Measurements from ENCODE around the gene CD28.
"Not testable (repeated sequence)": the region's sequence is repeated elsewhere in the genome, so short reads cannot be mapped to it uniquely, and the experiment has no call there.

Gene CD28

DNA sequence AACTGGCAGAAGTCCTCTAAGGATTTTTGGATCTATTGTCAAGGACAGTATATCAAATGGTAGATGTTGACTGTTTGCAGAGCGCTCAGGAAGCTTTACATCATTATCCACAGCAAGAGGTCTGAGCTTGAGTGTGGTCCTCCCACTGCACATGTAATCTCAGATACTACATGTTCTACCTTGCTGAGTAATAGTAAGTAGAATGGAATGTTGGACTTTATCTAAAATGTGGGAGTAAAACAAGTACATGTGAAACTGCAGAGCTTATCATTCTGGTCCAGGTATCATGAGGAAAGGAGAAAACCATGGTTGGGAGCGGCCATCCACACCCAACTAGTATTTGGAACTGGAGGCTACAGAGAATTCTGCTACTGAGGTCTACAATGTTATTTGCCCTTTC lies 19.3 kb upstream of the CD28 start:
- no peak for DNase-seq (ENCODE audit: low spot score)

DNA sequence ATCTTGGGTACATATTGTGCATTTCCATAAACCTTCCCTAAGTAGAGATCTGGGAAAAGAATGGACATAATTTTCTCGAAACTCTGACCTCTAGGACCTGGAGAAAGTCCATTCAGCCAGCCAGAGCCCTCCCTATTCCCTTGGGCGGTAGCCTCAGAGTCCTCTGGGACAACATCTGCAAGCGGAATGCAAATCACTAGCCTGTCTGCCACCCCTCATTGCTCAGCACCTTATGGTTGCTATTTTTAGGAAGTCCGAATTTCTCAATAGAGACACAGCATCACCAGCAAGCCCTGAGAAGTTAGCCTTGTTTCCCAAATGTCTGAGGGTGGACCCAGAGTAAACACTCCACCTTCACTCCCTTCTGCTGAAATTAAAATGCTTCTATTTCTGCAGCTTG lies 17.6 kb upstream of the CD28 start:
- DNase-seq (ENCODE audit: low spot score), result peak; percentile 29

DNA sequence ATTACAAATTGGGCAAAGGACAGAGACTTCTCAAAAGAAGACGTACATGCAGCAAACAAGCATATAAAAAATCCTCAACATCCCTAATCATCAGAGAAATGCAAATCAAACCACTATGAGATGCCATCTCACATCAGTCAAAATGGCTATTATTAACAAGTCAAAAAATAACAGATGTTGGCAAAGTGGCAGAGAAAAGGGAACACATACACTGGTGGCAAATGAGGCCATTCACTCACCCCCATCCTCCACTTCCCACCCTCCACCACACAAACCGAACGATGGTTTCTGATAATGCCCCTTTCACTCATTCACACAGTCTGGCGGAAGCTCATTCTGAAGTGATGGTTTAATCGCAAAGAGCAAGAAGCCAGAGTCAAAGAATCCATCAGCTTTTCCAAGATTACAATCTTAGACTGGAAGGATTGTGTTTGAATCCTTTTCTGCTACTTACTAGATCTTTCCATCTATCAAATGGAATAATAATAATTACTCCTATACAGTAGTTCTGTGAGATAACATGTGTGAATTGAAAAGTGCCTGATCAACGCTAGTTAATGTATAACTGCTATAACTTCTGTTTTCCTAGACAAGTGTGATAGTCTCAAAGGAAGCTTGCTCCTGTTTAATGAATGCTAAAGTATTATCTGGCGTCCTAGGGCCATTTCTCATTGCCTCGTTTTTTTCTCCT lies 16.9 kb upstream of the CD28 start:
- DNase-seq (ENCODE audit: low spot score), result no peak

DNA sequence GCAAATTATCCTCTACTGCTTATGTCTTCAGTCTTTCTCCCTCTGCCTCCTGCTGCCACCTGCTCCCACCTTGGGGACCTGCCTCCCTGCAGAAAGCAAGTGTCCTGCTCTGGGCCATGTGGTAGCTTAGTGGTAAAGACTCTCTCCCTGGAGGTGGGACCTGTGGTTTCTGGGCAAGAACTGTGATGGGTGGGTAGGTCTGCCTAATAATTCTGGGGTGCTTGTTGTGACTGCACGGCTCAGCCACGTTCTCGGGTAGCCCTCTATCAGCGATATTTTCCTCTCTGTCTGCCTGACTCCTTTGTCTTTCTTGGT lies 16.4 kb upstream of the CD28 start:
- no peak for DNase-seq (ENCODE audit: low spot score)

DNA sequence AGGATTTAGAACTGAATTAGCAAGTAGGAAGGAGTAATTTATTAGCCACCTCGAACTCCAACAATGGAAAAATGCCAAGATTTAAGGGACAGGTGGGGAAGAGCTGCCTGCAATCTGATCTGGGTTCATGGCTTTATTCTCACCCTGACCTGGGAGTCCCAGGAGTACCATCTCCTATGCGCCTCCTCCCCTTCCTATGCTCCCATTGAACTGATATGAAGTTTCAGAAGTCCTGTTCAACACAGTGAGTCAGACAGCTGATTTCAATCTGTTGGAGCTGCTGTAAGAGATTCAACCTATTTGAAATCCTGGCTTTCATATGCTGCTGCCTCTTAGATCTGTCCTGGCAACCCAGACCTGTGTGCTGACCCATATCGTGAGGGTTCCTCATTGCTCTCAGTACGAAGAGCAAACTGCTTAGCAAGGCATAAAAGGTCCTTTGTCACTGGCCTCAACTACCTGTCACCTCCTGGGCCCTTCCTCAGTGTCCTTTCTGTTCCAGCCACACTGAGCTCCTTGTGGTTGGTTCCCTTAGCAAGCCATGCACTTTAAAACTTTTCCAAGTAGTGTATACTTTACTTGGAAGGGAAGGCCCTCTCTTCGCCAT lies 15.9 kb upstream of the CD28 start:
- no peak for DNase-seq (ENCODE audit: low spot score)

DNA sequence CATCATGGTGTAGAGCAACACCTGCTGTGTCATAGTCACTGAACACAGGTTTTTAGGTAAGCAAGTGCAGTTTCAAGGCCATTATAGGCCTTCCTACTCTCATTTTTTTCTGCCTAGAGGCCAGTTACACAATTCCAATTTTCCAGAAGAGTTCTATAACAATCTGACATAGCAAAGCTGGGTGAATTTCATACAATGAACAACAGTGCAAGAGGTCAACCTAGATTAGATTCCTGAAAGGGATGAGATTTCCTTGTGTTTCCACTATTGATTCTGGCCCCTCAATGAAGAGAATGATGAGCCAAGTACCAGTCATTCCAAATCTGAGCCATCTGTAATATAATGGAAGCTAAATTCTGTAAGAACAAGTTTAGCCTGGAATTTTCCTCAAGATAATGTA lies 15.3 kb upstream of the CD28 start:
- no peak for DNase-seq (ENCODE audit: low spot score)

DNA sequence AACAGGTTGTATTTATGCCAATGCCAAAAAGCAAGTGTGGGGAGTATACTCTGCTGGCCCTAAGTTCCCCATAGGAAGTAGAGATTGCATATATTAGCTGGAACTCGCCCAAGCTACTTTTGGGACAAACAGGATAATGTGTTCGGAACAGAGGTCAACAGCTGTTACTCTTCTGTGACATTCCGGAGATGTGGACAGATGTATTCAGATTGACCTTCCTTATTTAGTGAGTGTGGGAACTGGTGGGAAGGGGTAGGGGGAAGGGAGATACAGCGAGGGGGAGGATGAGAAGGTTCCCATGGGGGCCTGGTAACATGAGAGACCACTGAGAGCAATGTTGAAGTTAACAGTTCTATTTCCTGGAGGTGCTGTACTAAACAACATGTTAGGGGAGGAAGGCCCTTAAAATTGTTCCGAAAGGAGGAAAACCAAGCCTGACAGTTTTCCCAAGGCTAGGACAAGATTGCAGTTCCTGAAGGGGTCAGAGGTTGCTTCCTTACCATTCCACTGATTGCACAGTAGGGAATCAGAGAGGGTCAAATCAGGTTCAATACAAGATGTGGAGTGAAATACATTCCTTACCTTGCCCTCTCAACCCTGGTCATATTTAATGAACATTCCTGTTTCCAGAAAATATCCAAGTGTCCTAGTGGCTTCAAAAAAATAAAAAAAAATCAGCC lies 14.3 kb upstream of the CD28 start:
- no peak for DNase-seq (ENCODE audit: low spot score)

DNA sequence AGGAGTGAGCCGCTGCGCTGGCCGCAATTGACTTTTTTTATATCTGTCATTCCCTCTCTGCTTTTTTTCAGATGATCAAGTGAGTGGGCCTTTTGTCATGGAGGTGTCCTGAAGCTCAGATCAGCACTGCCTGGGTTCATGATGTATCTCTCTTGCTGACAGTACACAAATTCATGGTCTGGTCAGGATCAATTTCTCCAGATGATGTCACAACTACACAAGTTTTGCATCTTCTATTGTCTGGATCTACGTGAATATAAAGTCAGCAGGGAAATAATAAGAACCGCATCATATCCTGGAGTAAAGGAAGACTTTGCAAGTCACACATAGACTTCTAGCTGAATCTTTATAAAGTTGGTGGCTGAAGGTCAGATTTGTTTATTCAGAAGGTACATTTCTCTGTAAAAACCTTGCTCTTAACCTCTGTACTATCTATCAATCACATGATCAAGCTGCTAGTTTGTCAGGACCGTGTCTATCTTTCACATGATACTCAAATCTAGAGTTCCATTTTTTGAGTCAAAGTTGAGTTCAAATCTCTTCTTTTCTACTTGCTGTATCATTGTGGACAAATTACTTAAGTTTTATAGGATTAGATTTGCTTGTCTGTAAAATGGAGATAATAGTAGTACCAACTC lies 13.1 kb upstream of the CD28 start:
- no peak for DNase-seq (ENCODE audit: low spot score)

DNA sequence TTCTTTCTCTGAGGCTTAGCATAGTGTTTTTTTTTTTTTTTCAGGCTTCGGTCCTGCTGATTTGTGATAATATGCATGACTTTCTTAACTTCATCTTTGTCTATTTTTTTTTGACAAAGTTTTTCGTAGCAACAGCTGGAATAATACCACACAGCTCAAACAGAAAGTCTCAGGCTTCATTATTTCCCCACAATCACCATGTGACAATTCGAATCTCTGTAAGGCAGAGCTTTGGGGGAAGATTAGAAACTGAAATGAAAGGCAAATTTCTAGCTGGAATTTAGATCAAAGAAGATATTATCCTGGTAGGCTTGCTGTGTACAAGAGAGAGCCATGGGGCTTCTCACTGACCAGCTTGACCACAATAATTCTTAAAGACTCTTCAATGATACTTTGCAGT lies 12.2 kb upstream of the CD28 start:
- DNase-seq (ENCODE audit: low spot score), result no peak

DNA sequence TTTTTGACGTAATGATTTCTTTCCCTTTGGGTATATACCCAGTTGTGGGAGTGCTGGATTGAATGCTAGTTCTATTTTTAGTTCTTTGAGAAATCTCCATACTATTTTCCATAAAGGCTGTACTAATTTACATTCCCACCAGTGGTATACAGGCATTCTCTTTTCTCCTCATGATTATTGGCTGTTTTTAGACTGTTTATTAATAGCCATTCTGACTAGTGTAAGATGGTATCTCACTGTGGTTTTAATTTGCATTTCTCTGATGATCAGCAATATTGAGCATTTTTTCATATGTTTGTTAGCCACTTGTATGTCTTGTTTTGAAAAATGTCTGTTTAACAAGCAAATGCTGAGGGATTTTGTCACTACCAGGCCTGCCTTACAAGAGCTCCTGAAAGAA lies 9.2 kb upstream of the CD28 start:
- DNase-seq (ENCODE audit: low spot score), result no peak

DNA sequence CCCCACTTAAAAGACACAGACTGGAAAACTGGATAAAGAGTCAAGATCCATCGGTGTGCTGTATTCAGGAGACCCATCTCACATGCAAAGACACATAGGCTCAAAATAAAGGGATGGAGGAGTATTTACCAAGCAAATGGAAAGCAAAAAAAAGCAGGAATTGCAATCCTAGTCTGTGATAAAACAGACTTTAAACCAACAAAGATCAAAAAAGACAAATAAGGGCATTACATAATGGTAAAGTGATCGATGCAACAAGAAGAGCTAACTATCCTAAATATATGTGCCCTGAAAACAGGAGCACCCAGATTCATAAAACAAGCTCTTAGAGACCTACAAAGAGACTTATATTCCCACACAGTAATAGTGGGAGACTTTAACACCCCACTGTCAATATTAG lies 8.7 kb upstream of the CD28 start:
- DNase-seq (ENCODE audit: low spot score), result not testable (repeated sequence)

DNA sequence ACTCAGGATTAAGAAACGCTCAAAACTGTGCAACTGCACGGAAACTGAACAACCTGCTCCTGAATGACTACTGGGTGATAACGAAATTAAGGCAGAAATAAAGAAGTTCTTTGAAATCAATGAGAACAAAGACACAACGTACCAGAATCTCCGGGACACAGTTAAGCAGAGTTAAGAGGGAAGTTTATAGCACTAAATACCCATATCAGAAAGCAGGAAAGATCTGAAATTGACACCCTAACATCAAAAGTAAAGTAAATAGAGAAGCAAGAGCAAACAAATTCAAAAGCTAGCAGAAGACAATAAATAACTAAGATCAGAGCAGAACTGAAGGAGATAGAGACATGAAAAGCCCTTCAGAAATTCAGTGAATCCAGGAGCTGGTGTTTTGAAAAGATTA lies 8.0 kb upstream of the CD28 start:
- DNase-seq (ENCODE audit: low spot score), result not testable (repeated sequence)

DNA sequence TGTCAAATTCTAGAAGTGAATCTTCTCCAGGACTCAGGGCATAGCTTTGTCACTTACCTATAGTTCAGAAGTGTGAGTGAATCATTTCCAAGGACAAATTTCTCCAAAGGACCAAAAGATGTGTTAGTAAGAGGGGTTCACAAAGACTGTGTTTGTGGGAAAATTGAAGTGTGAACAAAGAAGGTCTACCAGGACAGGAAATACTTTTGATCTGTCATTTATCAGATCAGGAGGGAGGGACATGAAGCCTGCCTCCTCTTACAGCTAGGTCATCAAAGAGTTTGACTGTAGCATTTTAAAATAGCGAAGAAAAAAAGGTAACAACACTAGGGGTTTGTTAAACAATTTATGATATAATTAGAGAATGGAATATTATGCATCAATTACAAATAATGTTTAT lies 2.0 kb upstream of the CD28 start:
- DNase-seq (ENCODE audit: low spot score), result no peak

DNA sequence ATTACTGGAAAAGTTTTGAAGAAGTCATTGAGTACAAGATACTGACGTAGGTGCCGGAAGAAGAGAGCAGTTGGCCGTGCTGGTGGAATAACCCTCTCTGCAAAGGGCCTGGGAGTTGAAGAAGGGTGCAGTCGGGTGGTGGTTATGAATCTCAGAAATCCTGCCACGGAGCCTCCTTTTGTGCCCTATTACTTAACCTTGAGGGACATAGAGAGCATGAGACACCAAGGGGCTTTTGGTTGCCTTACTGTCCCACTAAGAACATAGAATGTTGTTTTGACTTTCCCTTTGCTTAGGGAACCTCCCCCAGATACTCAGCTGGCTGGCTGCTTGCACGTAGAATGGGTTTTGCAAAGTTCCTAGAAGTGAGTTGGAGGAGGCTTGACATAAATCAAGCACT lies 1.3 kb upstream of the CD28 start:
- DNase-seq (ENCODE audit: low spot score), result no peak

DNA sequence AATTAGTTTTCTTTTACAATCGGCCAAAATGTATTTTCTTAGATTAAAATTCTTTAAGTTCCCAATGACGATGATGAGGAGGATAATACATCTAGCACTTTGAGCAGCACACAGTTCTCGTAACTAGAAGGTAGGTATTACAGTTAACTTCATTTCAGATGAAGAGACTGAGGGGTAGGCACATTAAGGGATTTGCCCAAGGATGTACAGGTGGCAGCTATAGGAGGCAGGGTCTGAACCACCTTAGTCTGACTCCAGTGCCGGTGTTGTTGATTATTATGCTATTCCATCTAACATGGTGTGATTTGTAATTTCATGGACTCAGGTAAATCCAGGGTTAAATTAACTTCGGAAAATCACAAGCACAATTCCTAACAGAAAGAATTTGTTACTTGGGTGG lies 1.1 kb downstream of the CD28 start:
- no peak for DNase-seq (ENCODE audit: low spot score)

DNA sequence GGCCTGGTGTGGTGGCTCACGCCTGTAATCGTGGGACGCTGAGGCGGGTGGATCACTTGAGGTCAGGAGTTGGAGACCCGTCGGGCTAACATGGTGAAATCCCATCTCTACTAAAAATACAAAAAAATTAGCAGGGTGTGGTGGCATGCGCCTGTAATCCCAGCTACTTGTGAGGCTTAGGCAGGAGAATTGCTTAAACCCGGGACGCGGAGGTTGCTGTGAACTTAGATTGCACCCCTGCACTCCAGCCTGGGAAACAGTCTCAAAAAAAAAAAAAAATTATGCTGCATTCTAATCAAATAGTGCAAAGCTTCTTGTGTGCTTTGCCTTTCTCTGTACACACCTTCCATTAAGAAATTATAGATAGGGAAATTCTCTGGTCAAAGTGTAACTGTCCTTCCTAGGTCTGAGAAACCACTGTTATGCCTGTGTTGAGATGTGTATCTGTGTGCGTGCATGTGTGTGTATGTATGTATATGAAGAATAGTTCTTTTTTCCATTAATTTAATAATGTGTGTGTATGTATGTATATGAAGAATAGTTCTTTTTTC lies 2.5 kb downstream of the CD28 start:
- DNase-seq (ENCODE audit: low spot score), result no peak

DNA sequence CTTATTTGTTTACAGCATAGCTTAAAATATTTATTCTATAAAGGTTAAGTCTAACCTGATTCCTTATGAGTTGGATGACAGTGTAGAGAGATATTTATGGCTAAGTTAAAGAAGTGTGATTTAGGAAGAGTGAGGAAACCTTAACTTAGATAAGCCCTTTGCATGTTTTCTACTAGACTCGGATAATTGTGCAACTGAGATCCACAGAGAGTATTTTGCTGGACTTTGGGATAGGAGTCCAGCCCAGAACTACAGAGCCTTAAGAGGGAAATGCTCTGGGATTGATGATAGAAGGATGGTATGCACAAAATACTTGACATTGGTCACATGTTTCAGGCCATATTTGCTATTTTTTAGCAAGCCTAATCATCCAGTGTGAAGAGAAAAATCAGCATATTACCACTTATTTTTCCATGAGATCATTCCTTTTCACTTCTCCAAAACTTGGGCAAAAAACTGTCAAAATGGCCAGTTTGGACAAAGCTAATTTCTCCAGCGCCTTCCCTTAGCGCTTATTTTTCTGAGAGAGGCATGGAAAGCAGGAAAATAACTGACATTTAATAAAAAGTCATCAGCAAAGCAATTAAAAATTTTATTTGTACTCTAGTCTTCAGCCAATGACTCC lies 3.1 kb downstream of the CD28 start:
- no peak for DNase-seq (ENCODE audit: low spot score)

DNA sequence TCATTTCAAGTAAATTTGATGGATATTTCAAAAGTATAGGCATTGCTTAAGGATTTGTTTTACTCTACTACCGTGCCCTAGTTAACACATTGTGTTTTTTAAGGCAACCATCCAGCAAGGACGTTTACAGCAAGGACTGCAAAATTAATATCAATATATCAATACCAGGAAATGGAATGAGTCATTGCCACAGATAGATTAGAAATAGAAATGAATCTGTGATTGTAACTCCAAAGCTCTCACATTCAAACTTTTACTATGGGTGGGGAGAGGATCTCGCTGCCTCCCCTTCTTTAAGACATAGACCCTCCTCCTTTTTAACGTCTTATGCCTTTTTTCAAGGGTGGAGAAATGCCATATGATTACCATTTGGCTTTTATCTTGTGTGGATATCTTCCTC lies 3.8 kb downstream of the CD28 start:
- DNase-seq (ENCODE audit: low spot score), result no peak

DNA sequence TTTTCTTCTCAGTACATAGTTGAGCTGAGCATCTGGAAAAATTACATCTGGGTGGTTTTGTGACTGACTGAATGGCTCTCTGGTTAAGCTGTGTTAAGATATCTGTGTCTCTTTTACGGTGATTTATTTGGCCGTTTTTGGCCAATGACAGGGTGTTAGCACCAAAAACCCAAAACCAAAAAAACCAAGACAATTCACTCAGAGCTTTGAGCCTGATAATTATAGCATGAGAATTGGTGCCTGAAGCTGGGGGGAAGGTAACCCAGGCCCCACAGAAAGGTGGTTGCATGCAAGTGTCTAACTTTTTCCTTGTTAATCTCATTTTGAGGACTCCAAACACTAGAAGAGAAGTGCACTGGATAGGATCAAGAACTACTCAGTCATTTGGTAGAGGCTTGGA lies 4.5 kb downstream of the CD28 start:
- DNase-seq (ENCODE audit: low spot score), result no peak

DNA sequence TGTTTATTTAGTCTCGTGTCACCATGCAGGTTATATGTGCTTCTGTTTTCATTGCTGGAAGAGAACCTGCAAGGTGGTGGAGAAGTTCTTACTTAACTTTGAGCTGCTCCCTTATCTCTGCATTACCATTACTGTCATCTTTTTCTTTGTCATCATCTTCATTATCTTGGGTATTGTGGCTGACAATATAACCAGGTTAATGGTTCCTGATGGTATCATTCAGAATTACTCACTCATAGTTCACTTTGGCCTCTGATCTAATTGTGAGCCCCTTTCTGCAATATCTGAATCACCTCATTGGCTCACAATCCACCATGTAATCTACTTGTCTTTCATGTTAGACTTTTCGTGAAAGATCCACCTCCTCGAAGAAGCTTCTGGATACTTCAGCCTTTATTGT lies 5.0 kb downstream of the CD28 start:
- DNase-seq (ENCODE audit: low spot score), result no peak

DNA sequence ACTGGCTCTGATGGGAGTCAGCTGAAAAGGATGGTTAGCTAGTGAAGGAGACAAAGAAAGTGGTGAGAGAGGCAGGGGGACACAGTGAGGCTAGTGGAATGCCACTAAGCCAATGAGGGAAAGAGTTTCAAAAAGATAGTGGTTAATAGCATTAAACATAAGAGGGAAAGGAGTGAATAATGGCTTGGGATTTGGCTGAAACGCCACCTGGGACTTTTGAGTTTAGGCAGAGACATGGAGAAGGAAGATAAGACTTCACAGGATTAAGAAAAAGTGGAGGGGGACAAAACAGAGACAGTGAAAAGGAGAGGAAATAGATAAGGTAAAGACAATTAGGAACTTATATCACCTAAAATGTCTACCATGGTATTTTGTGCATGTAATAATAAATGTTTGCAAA lies 6.9 kb downstream of the CD28 start:
- no peak for DNase-seq (ENCODE audit: low spot score)

DNA sequence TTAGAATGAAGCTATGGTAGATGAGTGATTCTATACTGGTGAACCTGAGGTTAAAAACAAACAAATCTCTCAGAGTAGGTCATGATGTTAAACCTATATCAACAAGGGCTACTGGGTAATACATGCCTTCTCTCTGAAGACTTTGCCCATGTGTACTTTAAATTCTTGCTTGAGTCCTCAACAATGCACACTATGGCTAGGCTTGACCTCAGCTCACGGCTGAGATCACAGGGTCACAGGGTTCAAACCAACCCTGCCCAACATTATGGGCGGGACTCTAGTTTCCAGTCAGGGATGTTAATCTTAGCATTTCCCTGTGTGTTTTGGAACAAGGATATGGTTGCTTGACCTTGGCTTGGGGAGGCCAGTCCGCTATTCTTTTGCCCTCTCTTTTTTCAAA lies 7.7 kb downstream of the CD28 start:
- DNase-seq (ENCODE audit: low spot score), result no peak

DNA sequence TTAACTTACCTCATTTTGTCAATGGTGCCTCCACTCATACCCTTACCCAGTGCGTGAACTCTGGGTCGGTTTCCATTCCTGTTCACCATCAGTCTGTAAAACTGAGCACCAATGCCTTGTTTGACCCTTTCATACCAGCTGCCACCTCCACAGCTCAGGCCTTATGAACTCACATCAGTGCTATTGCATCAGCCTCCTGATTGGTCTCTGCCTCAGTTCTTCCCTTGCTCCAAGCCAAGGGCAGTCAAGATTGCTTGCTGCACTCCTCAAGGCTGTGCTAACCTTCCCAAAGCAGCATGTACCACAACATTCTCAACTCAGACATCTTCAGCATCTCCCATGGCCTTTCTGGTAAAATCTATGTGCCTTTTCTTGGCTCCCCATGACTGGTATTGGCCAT lies 9.3 kb downstream of the CD28 start:
- no peak for DNase-seq (ENCODE audit: low spot score)
